Measurements from ENCODE around the gene IL1R1.
"Not testable (repeated sequence)": the region's sequence is repeated elsewhere in the genome, so short reads cannot be mapped to it uniquely, and the experiment has no call there.

- not testable (repeated sequence) for TF ChIP-seq CTCF, POLR2A (IDR thresholded peaks at IDR 0.05)
Measured at GRCh38 chr2:102124421-102124820, 18.1 kb upstream of the IL1R1 start.
